OCI-LY3 (cell line): Measurements from ENCODE around the gene TBCB.

Experiments used
- CTCF ChIP-seq: fragments of 200-600, 300-600 bp; sonication (generic); IDR thresholded peaks from 2 replicates; pipeline ENCODE4 v1.5.1; 2014; ENCODE audit warnings: antibody characterized with exemption, low read length, low read depth
- EZH2phosphoT487 ChIP-seq: fragments of 200-600 bp; shearing (Covaris generic); IDR thresholded peaks from 2 replicates; pipeline ENCODE4 v1.6.1; 2018; ENCODE audit warnings: antibody characterized with exemption, mixed run types, low read depth

GRCh38 chr19:36139120-36139472, 23.8 kb downstream of the TBCB start:
- TF ChIP-seq CTCF (no peak), EZH2phosphoT487 (no peak)
